ENCODE results near the gene FOLR3.

- TF ChIP-seq, protein P1, sequence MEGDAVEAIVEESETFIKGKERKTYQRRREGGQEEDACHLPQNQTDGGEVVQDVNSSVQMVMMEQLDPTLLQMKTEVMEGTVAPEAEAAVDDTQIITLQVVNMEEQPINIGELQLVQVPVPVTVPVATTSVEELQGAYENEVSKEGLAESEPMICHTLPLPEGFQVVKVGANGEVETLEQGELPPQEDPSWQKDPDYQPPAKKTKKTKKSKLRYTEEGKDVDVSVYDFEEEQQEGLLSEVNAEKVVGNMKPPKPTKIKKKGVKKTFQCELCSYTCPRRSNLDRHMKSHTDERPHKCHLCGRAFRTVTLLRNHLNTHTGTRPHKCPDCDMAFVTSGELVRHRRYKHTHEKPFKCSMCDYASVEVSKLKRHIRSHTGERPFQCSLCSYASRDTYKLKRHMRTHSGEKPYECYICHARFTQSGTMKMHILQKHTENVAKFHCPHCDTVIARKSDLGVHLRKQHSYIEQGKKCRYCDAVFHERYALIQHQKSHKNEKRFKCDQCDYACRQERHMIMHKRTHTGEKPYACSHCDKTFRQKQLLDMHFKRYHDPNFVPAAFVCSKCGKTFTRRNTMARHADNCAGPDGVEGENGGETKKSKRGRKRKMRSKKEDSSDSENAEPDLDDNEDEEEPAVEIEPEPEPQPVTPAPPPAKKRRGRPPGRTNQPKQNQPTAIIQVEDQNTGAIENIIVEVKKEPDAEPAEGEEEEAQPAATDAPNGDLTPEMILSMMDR (IDR thresholded peaks at IDR 0.05), result no peak
- TF ChIP-seq POLR2A (IDR thresholded peaks at IDR 0.05), result no peak
Measured at GRCh38 chr11:72140661-72141060, 5.1 kb downstream of the FOLR3 start.

Measured in body of pancreas (tissue), 4 donors.